HG03442 (cell line): ENCODE measurements around the gene DMAC1.

Experiments
- ATAC-seq: cut with Tn5 transposase; IDR thresholded peaks from one replicate; pipeline ENCODE4 v1.9.1; 2021; ENCODE audit warnings: mild to moderate bottlenecking, moderate library complexity; ENCODE audit not compliant: unreplicated experiment

Gene DMAC1

DNA sequence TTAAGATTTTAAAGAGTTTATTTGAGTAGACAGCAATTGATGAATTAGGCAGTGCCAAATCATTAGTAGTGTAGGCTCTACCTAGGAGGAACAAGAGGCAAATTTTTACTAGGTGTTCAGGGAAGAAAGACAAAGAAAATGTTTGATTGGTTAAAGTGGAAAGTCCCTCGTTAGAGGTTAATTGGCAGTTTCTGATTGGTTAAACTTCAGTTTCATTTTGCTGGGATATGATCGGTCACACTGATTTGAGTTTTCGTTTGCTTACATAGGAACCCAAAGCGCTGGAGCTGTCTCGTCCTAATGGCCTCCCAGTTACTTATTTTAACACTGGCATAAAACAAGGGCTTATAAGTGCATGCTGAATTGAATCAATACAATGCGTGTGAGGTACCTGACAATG, 15.1 kb downstream of the DMAC1 start:
- no peak for ATAC-seq

DNA sequence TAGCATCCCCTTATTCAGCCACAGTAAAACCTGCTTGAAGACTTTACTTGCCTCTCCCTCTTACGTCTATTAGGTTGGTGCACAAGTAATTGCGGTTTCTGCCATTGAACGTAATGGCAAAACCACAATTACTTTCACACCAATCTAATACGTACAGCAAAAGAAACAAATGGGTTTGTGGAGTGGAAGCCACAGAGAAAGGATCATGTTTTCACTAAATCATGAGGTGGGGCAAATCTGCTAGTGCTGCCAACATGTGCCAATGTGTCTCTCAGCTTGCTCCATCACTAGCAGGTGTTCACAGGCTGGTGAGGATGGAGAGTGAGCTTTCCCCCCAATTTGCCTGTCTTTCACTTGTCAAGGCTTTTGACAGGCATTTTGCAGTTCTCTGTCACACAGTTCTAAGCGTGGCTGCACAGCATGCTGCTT, 15.9 kb downstream of the DMAC1 start:
- ATAC-seq: no peak

DNA sequence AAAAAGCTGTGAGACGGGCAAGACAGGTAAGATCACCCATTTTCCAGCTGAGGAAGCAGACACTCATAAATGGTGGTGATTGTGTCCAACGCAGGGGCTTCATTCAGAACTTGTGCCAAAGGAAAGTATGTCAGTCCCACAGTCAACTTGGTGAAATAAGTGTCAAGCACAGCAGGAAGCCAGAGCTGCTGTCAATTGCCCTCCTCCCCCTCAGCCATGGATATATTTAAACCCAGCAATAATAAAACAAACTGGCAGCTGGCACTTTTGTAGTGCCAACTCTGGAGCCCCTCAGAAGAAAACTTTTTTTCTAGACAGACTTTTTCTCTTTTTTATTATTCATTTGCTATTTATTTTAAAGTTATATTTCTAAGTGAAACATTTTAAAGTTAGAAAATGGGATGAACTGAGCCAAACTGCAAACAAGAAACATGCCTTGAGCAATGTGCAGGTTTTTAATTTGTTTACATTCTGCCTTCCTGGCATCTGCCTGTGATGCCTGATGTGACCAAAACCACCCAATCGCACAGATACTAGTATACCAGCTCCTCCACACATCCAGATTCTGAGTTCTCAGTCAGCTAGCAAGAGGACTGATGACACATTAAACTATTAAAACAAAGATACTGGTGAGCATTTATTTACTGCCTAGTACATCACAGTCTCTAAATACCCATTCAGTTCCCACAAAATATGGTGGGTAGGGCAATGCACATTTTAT, 17.0 kb downstream of the DMAC1 start:
- no peak for ATAC-seq

DNA sequence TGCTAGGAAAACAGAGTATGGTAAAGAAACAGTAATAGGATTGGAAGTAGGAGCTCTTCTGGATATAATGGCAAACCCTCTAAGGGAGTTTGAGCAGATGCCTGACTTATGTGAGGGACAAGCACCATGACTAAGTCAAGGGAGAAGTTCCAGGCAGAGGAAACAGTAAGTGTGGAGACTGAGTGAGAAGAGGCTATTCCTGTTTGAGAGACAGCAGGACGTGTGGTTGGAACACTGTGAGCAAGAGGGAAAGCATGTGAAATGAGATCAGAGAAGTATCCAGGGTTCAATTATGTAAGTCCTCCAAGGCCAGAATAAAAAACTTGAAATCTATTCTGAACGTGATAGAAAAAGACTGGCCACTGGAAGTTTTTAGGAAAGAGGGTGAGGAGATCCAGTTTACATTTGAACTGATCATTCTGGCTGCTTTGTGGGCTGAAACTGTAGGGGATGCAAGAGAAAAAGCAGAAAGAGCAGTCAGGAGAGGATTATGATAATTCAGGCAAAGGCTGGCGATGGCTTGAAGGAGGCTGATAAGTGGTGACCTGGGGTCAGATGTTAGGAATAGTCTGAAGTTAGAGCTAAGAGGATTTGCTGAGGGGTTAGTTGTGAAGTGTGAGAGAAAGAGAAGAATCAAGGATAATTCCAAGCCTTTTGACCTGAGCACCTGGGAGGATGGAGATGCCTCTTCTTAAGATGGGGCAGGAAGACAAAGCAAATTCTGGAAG, 19.2 kb downstream of the DMAC1 start:
- no peak for ATAC-seq

DNA sequence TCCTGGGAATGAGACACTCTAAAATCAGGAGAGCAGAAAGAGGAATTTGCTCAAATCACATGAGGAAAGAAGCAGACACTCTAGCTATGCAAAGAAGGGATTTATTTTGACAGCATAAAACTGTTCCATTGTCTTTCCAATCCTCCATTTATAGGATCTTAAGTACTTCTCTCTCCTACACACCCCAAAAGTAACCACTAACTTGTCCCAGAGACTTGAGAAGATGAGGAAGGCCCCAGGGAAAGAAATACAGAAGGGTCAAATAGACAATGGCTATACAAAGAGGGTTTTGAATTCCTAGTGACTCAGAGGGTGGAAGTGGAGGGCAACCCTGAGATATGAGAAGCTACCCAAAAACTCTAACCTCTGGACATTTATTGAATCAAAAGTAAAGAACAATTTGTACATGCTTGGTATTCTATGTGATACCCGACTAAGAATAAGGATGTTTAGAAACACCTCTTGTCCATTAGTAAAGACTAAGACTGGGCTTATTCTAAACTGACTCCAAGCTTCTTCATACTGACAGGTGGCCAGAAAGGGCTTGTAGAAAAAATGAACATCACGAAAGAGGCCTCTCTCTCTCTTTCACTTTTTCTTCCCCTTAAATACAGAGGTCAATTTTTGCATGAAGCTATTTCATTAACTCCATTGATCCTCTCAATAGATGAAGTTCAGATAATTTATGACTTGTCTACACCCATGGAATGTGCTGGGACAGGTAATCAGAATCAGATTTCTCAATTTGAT, 20.6 kb downstream of the DMAC1 start:
- ATAC-seq: no peak

DNA sequence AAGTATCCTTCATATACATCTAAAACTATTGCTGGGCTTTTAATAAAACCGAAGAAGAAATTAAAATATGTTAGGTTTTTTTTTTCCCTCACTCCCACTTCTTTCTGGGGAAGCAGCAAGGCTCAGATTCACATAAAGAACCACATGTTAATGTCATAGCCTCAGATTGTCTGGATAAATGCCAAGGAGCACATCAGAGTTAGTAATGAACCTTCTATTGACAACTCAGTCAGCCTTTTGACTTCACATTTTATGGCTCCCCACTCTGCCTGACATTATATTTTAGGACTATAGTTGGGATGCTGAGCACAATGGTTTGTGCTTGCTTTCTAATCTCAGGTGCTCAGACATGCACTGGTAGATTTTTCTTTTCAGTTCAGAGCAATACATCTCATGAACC, 21.8 kb downstream of the DMAC1 start:
- ATAC-seq: no peak

DNA sequence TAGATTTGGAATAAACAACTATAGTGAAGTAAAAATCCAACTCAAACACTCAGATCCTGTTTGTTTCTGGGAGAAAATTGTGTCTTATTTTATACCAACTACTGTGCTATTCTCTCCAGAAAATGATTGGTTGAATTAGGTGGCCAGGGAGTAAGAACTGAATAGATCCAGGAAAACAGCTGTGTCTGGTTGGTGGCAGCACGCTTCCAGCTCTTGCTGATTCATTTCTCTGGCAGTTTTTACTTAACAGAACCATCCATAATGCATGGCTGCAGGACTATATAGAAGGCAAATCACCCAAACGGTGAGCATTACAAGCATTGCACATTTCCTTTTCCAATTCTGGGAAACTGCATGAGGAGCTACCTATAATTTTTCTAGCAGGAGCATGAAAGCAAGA, 29.5 kb downstream of the DMAC1 start:
- ATAC-seq: no peak

DNA sequence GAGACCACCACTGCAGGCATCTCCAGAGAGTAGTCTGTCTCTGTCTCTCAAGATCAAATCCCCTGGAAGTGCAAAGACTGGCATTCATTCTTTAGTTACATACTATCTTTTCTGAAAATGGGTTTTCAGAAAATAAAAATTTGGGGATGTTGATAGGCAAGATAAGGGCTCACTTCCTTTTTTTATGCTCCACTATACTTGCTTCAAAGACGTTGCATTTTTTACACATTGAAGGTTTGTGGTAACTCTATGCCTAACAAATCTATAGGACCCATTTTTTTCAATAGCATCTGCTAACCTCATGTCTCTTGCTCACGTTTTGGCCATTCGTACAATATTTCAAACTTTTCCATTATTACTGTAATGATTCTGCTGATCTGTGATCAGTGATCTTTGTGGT, 37.0 kb downstream of the DMAC1 start:
- no peak for ATAC-seq

DNA sequence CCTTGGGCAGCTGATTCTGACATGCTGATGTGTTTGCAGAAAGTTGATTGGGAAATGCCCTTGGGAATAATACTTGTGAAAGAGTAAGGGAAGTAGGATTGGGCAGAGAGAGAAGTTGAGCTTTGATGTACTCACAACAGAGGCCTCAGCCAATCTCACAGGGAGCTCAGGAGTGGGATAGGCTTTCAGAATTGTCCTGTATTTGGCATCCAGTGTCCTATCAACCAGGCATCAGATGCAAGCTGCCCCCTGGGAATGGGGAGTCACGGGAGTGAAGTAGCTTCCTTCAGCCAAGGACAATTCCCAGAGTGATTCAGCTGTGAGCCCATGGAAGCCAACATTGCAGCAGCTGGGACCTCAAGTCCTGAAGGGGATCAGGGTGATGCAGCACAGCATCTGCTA, 39.6 kb downstream of the DMAC1 start:
- ATAC-seq: no peak

DNA sequence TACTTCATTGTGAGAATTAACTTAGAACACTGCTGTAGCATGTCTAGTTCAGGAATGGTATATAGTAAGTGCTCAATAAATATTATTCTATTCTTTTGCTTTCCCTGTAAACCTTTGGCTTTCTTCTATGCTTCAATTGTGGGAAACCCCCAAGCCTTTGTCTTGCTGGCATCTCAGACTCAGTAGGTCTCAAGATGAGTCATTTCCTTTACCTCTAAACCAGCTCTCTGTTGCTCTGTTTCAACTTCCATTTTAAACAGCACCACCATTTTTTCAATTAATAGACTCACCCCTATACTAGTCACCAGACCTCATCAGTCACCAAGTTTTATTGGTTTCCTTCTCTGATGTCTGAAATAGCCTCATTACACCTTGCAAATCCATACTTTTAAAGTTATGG, 43.5 kb downstream of the DMAC1 start:
- ATAC-seq: peak; percentile 99

DNA sequence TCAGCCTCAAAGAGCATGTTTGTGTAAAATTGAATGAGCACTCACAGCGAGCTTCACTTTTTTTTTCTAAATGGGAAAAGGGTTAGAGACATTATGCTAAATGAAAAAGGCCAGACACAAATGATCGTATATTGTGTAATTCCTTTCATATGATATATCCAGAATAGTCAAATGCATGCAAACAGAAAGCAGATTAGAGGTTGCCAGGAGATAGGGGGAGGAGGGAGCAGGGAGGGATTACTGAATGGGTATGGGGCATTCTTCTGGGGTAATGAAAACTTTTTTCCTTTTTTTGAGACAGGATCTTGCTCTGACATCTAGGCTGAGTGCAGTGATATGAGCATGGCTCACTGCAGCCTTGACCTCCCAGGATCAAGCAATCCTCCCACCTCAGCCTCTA, 47.1 kb downstream of the DMAC1 start:
- no peak for ATAC-seq
